Adrenal gland (tissue), 12 donors: ENCODE results near the gene MACROH2A1. TPM values are rescaled to one million over a fixed set of nuclear protein-coding genes. Genes with fewer than 3 reads are reported as not detected.

ENCODE experiments used
- DNase-seq, 7 donors: peaks; one replicate each; pipeline ENCODE4 v3.0.0-alpha.2; 2019 to 2020
- H3K27ac ChIP-seq, 5 donors: fragments of 200-600 bp; sonication (generic) in 4 of 5; 1 replicate in 3 of 5; 2 replicates in 2 of 5; pipeline versions ENCODE4 v1.5.1 to v1.8.0; 2016 to 2020; ENCODE audit warnings: mild to moderate bottlenecking in 1 of 5
- H3K27me3 ChIP-seq: fragments of 200-600 bp; 2 replicates; pipeline ENCODE4 v1.8.0; 2021
- H3K36me3 ChIP-seq, 2 donors: fragments of 200-600 bp; replicated peaks in 1 of 2; 1 replicate in 1 of 2; 2 replicates in 1 of 2; pipeline versions ENCODE4 v1.5.1 to v1.8.0; 2018 to 2022
- H3K4me1 ChIP-seq, 2 donors: fragments of 200-600 bp; replicated peaks in 1 of 2; 1 replicate in 1 of 2; 2 replicates in 1 of 2; pipeline versions ENCODE4 v1.5.1 to v1.8.0; 2018 to 2021
- H3K4me3 ChIP-seq, 4 donors: fragments of 200-600 bp; sonication (generic) in 3 of 4; one replicate each; pipeline ENCODE4 v1.5.1; 2016 to 2018
- H3K9me3 ChIP-seq, 3 donors: fragments of 200-600 bp; sonication (generic) in 1 of 3; replicated peaks in 1 of 3; 1 replicate in 2 of 3; 2 replicates in 1 of 3; pipeline versions ENCODE4 v1.5.1 to v1.8.0; 2016 to 2021
- CTCF ChIP-seq, 6 experiments: fragments of 450-650 bp in 4 of 6; fragments of 200-600 bp in 2 of 6; sonication (generic) in 1 of 6; IDR thresholded peaks; 1 replicate in 5 of 6; 2 replicates in 1 of 6; pipeline versions ENCODE4 v1.5.1 to v1.8.0; 2016 to 2021; ENCODE audit warnings: antibody characterized with exemption in 6 of 6, mild to moderate bottlenecking in 2 of 6, moderate library complexity in 1 of 6
- POLR2A ChIP-seq, 2 donors: fragments of 450-650 bp; IDR thresholded peaks; one replicate each; pipeline ENCODE4 v1.6.1; 2017; ENCODE audit warnings: antibody characterized with exemption in 2 of 2, mild to moderate bottlenecking in 2 of 2, moderate library complexity in 1 of 2
- WGBS, 4 donors: extraction: QIAGEN DNeasy Blood & Tissue Kit in 2 of 4; methylation state at CpG; one replicate each; pipeline versions ENCODE4 v1.1.5 to v1.1.7; 2013 to 2017; 5-methylcytosine and 5-hydroxymethylcytosine counted together
- intact Hi-C, 2 donors: fragments of 100-400 bp; cut with DNase I; formaldehyde crosslinking; loops; one replicate each; pipeline versions ENCODE4 v1.14.1 to v1.15.0; 2022 to 2023
- polyA plus RNA-seq, 3 donors: library from polyadenylated mRNA; stranded (reverse); fragments of 200-250 nt in 2 of 3; fragments of 350-450 nt in 1 of 3; fragmentation: Illumina TruSeq in 1 of 3; extraction: RNeasy Lipid Tissue Mini Kit (QIAGEN cat#74804) in 1 of 3; gene quantifications; one replicate each; pipeline ENCODE4 v1.2.3, GENCODE V29; 2013 to 2014
- total RNA-seq, 9 donors: library from RNA; depleted of rRNA in 4 of 9; stranded (reverse); fragments of >200 nt in 4 of 9; fragments of 120-200 nt in 1 of 9; fragmentation: NEBNext Ultra II Directional in 1 of 9; extraction: Animal tissue kit (Norgen Biotek cat#: 25700) in 1 of 9; gene quantifications; one replicate each; pipeline versions ENCODE4 v1.1.0 to v1.2.4, GENCODE V29; 2013 to 2023
- donor health status: healthy with polysubstance abuse.
- donor health status: Bipolar disorder and iron deficiency.
- donor health status: DM: yes; HTN: yes; CAD: no.
- donor health status: DM: no; HTN: no; CAD: no.
- donor health status: DM: no; HTN: no; CAD: no.
- donor health status: DM: yes; HTN: yes; CAD: no.

The MACROH2A1 gene
- total and polyA plus RNA-seq, 12 donors, result 77.2 to 241 (median 144) TPM

DNA sequence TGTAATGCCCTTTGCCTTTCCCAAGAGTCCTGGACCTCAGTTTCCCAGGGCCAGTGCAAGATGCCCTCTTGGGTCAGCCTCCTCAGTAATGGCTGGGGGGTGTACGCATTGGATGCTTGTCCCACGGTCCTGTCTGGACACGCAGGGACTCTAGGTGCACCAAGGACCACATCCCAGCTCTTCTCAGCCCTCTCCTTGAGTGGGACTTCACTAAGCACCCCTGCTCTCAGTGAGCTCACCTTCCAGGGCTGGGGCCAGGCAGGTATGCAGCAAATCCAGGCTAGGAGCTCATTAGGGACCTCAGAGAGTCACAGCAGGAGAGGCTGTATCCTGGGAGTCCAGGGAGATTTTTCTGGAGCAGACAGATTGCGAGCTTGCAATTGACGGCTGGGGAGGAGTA is 59.8 kb downstream of the MACROH2A1 start:
- Histone ChIP-seq H3K4me3 (no peak overlapping the region), H3K4me1 (no peaks in the 10 kb centered on the region), H3K27ac (no peak overlapping the region), H3K36me3 (peaks cover 0 to 77% of the 10 kb centered on the region in 2 donors), H3K27me3 (no peaks in the 10 kb centered on the region), H3K9me3 (no peaks in the 10 kb centered on the region)
- TF ChIP-seq CTCF (IDR thresholded peaks at IDR 0.05), result no peak
- TF ChIP-seq POLR2A (IDR thresholded peaks at IDR 0.05), result no peak
- no peak for DNase-seq
- 96 to 100% (median 99%) methylated on average over 4 to 5 of the region's 5 CpGs for WGBS, 4 donors
- intact Hi-C loops, result loop anchor here (10.0 kb wide), 2 partner anchors 124 to 424 kb away; no protein-coding TSS in a partner anchor

DNA sequence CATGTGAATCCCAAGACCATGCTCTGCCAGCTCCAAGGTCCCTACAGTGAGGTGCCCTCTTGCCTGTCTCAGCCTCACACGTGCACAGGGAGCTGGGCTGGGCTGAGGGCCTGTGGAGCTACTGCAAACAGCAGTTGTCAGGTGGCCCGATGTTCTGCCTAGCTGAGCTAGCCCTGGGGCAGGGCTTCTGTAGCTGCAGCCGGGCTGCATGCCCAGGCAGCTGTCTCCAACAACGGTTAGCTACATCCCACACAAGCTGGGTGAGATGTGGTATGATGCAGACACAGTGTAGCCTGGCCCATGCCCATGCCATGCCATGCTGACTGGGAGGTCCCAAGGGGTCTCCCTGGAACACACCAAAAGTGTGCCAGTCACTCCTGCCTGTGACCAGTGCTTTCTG is 62.0 kb downstream of the MACROH2A1 start:
- H3K27ac ChIP-seq, result no peak overlapping the region
- WGBS, 4 donors, result 60 to 82% (median 70%) methylated on average over 1 to 4 of the region's 4 CpGs
- no peaks in the 10 kb centered on the region for H3K4me1 ChIP-seq
- intact Hi-C loops, result loop anchor here (10.0 kb wide), 2 partner anchors 122 to 422 kb away; no protein-coding TSS in a partner anchor
- no peak overlapping the region for H3K4me3 ChIP-seq
- peaks cover 0 to 56% of the 10 kb centered on the region in 2 donors for H3K36me3 ChIP-seq
- no peaks in the 10 kb centered on the region for H3K9me3 ChIP-seq
- no peaks in the 10 kb centered on the region for H3K27me3 ChIP-seq
- TF ChIP-seq POLR2A (IDR thresholded peaks at IDR 0.05) (no peak), CTCF (IDR thresholded peaks at IDR 0.05) (no peak)
- DNase-seq, result peak in 1 of 7 donors; percentile 82

GRCh38 chr5:135335031-135335828 is 63.8 kb downstream of the MACROH2A1 start:
- Histone ChIP-seq H3K4me1 (no peaks in the 10 kb centered on the region), H3K36me3 (peaks cover 0 to 39% of the 10 kb centered on the region in 2 donors), H3K9me3 (no peaks in the 10 kb centered on the region), H3K4me3 (no peak overlapping the region), H3K27ac (no peak overlapping the region), H3K27me3 (no peaks in the 10 kb centered on the region)
- DNase-seq, result no peak
- TF ChIP-seq CTCF (IDR thresholded peaks at IDR 0.05) (no peak), POLR2A (IDR thresholded peaks at IDR 0.05) (no peak)
- WGBS, 4 donors, result 76 to 83% (median 77%) methylated on average over 12 to 13 of the region's 13 CpGs
- intact Hi-C loops, result loop anchor here (10.0 kb wide), 2 partner anchors 120 to 420 kb away; no protein-coding TSS in a partner anchor

GRCh38 chr5:135333732-135334515 is 65.1 kb downstream of the MACROH2A1 start:
- Histone ChIP-seq H3K4me1 (no peaks in the 10 kb centered on the region), H3K27me3 (no peaks in the 10 kb centered on the region), H3K4me3 (no peak overlapping the region), H3K9me3 (no peaks in the 10 kb centered on the region), H3K36me3 (peaks cover 0 to 28% of the 10 kb centered on the region in 2 donors), H3K27ac (no peak overlapping the region)
- no peak for DNase-seq
- TF ChIP-seq POLR2A (IDR thresholded peaks at IDR 0.05), result no peak
- no peak for TF ChIP-seq CTCF (IDR thresholded peaks at IDR 0.05)
- intact Hi-C loops, result loop anchor here (10.0 kb wide), 2 partner anchors 119 to 419 kb away; no protein-coding TSS in a partner anchor
- 45 to 53% (median 47%) methylated on average over 9 to 10 of the region's 10 CpGs for WGBS, 4 donors
